TTC549 (cell line): ENCODE data around the gene RIN3.
"Not testable (repeated sequence)": the region's sequence is repeated elsewhere in the genome, so short reads cannot be mapped to it uniquely, and the experiment has no call there.

Experiments used
- FAIRE-seq: peaks from 2 replicates; lab custom pipeline; 2012; peaks lifted over from hg19 to GRCh38; lab: Jason Lieb, UNC

RIN3 gene

GRCh38 chr14:92670160-92670559 is 156.6 kb downstream of the RIN3 start:
- no peak for FAIRE-seq

- no peak for FAIRE-seq
Observed at GRCh38 chr14:92670643-92671366, 157.2 kb downstream of the RIN3 start.

- no peak for FAIRE-seq
Observed at GRCh38 chr14:92673601-92674150, 160.1 kb downstream of the RIN3 start.

GRCh38 chr14:92675421-92675820 is 161.8 kb downstream of the RIN3 start:
- FAIRE-seq = no peak

- FAIRE-seq = no peak
Observed at GRCh38 chr14:92675976-92676375, 162.4 kb downstream of the RIN3 start.

- FAIRE-seq = no peak
Observed at GRCh38 chr14:92676403-92677086, 163.0 kb downstream of the RIN3 start.

GRCh38 chr14:92677087-92677668 is 163.6 kb downstream of the RIN3 start:
- no peak for FAIRE-seq

GRCh38 chr14:92677955-92678354 is 164.4 kb downstream of the RIN3 start:
- FAIRE-seq = no peak

- no peak for FAIRE-seq
Observed at GRCh38 chr14:92678766-92679165, 165.2 kb downstream of the RIN3 start.

- no peak for FAIRE-seq
Observed at GRCh38 chr14:92679246-92679645, 165.7 kb downstream of the RIN3 start.

GRCh38 chr14:92680330-92680729 is 166.7 kb downstream of the RIN3 start:
- not testable (repeated sequence) for FAIRE-seq

- no peak for FAIRE-seq
Observed at GRCh38 chr14:92680781-92681650, 167.4 kb downstream of the RIN3 start.

- FAIRE-seq = no peak
Observed at GRCh38 chr14:92683041-92683440, 169.5 kb downstream of the RIN3 start.

GRCh38 chr14:92684801-92685560 is 171.4 kb downstream of the RIN3 start:
- no peak for FAIRE-seq

- FAIRE-seq = no peak
Observed at GRCh38 chr14:92685784-92686355, 172.3 kb downstream of the RIN3 start.

GRCh38 chr14:92686411-92686899 is 172.9 kb downstream of the RIN3 start:
- FAIRE-seq = no peak

GRCh38 chr14:92686900-92687427 is 173.4 kb downstream of the RIN3 start:
- FAIRE-seq = no peak

GRCh38 chr14:92687681-92688433 is 174.3 kb downstream of the RIN3 start:
- no peak for FAIRE-seq

- FAIRE-seq = no peak
Observed at GRCh38 chr14:92688434-92689375, 175.1 kb downstream of the RIN3 start.
